Body of pancreas (tissue), 4 donors: Measurements from ENCODE around the gene ACTL8.

Source experiments
- CTCF ChIP-seq, 7 experiments: fragments of 450-650 bp in 4 of 7; fragments of 200-600 bp in 3 of 7; sonication (generic) in 3 of 7; IDR thresholded peaks; one replicate each; pipeline ENCODE4 v1.5.1; 2016 to 2019; ENCODE audit warnings: antibody characterized with exemption in 7 of 7
- POLR2A ChIP-seq, 3 donors: fragments of 450-650 bp; IDR thresholded peaks; one replicate each; pipeline ENCODE4 v1.6.1; 2016; ENCODE audit warnings: antibody characterized with exemption in 3 of 3, mild to moderate bottlenecking in 2 of 3

DNA sequence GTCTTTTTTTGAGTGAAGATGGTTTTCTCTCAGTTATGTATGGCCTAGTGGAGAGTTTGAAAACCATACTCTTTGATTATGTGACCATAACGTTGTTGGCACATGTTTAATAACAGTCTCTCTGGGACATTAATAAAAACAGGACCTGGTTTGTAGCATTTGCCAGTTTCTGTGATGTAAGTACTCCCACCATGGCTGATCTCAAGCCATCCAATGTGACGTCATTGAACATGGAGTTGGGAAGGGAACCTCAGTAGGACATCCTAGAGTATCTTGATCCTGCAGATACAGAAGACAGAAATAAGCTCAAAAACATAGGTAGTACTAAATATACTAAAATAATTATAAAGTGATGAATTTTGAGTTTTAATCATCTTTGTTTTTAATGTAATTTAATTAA is 107.0 kb downstream of the ACTL8 start:
- no peak for TF ChIP-seq CTCF (IDR thresholded peaks at IDR 0.05)
- no peak for TF ChIP-seq POLR2A (IDR thresholded peaks at IDR 0.05)
